Brain pericyte (primary cell): ENCODE results near the gene IPMK.
"Not testable (repeated sequence)": the region's sequence is repeated elsewhere in the genome, so short reads cannot be mapped to it uniquely, and the experiment has no call there.

ENCODE experiments used
- DNase-seq: peaks from one replicate; pipeline ENCODE4 v3.0.0-alpha.2; 2012; ENCODE audit warnings: low read depth, low spot score

The IPMK gene

DNA sequence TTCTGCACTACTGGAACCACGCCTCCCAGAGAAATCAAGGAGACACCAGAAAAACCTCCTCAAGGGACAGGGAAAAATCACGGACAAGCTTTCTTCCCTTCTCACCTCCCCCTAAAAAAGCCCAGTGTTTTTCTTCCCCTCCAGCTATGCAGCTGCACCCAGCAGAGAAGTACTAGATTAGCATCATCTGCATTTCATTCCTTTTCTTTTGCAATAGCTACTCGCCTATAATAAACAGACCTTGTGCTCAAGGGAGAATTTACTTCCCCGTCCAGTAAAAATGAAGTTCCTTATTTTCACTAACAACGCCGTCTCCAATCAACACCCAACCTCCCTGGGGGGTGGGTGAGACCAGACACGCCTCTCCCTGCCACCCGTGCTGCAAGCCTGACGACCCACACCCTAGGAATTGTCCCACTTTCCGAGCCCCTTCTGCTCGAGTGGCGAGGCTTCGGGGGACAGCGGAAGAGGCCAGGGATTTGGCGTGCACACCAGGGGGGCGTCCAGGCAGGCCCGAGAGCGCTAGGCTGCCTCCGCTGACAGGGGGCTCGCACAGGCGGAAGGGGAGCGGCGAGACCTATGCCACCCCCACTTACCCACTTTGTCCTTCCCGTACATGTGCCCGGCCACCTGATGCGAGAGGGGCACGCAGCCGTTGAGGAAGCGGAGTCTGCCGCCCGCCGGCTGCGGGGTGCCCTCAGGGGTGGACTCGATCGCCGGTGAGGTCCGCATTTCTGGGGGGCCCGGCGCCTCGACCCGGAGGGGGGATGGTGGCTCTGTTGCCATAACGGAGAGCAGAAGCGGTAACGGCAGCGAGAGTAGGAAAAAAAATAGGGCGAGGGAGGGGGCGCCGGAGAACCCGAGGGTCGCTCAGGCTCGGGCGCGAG, 625 bp downstream of the IPMK start:
- DNase-seq = no peak

GRCh38 chr10:58266003-58266825, 1.5 kb downstream of the IPMK start:
- no peak for DNase-seq

DNA sequence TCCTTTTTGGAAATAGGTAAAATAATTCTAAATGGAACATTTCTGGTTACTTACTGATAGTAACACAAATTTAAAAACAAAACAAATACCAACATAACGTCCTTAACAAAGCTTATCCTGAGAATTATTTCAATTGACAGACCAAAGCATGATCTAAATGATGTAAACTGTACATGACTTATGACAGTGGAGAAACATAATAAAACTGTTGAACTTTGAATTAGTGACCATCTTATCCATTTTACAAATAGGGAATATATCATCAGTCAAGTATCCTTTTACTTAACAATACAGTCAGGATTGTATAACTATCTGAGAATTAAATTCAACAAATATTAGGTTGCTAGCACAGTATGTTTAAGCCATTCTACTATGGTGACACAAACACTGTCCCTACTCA, 2.4 kb downstream of the IPMK start:
- no peak for DNase-seq

DNA sequence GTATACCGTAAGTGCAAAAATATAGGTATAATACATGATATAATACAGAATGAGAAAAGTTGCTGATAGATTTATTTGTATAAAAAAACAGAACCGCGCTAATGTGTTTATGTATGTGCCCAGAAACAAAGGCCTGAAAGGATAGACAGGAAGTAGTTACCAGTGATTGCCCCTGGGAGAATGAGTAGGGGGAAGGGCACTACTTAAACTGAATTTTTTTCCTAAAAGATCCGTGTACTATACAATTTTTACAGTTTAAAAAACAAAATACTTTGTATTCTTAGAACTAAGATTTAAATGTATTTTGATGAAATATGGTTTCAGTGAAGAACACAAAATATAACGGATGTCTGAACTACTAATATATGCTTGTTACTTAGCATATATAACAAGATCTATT, 2.9 kb downstream of the IPMK start:
- DNase-seq = no peak

DNA sequence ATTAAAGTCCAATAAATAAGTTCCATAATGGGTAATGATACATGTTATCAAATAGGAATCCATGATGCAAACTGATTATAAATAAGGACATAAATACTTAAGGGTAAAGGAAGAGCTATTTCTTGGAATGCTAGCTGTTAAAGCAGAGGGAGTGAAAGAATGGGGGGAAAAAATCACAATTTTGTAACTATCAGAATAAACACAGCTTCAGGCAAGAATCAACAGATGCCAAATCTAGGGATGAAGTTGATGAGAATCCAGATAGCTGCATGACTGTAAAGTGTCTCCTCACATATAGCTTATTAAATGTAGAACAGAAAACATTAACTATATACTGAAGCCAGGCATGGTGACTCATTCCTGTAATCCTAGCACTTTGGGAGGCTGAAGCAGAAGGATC, 4.9 kb downstream of the IPMK start:
- no peak for DNase-seq

- DNase-seq = no peak
These were observed 7.4 kb downstream of the IPMK start for GRCh38 chr10:58260334-58260733.

GRCh38 chr10:58258977-58259692, 8.6 kb downstream of the IPMK start:
- no peak for DNase-seq

GRCh38 chr10:58256013-58256780, 11.5 kb downstream of the IPMK start:
- DNase-seq = not testable (repeated sequence)

GRCh38 chr10:58254644-58255043, 13.1 kb downstream of the IPMK start:
- no peak for DNase-seq

GRCh38 chr10:58253184-58253583, 14.5 kb downstream of the IPMK start:
- DNase-seq = no peak

DNA sequence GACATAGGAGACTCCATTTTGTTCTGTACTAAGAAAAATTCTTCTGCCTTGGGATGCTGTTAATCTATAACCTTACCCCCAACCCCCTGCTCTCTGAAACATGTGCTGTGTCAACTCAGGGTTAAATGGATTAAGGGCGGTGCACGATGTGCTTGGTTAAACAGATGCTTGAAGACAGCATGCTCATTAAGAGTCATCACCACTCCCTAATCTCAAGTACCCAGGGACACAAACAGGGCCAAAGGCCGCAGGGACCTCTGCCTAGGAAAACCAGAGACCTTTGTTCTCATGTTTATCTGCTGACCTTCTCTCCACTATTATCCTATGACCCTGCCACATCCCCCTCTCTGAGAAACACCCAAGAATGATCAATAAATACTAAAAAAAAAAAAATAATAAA, 23.0 kb downstream of the IPMK start:
- not testable (repeated sequence) for DNase-seq

- not testable (repeated sequence) for DNase-seq
These were observed 23.5 kb downstream of the IPMK start for GRCh38 chr10:58244242-58244641.

DNA sequence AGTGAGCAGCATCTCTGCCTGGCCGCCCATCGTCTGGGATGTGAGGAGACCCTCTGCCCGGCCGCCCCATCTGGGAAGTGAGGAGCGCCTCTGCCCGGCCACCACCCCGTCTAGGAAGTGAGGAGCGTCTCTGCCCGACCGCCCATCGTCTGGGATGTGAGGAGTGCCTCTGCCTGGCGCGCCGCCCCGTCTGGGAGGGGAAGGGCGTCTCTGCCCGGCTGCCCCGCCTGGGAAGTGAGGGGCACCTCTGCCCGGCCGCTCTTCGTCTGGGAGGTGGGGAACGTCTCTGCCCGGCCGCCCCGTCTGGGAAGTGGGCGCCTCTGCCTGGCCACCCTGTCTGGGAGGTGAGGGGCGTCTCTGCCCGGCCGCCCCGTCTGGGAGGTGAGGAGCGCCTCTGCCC, 23.9 kb downstream of the IPMK start:
- DNase-seq = not testable (repeated sequence)

- DNase-seq = no peak
These were observed 24.4 kb downstream of the IPMK start for GRCh38 chr10:58243269-58243668.

DNA sequence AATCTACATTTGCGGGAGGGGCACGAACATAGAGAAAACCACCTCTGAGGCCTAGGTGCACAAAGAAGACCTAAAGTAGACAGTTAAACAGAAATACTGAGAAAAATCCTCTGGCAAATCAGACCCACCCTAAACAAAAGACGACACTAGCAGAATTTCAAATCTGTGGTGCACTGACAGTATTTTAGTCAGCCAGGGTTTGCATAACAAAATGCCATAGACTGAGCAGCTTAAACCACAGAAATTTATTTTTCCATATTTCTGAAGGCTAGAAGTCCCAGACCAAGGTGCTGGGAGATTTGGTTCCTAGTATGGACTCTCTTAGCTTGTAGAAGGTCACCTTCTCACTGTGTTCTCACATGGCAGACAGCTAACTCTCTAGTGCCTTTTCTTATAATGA, 26.3 kb downstream of the IPMK start:
- no peak for DNase-seq

DNA sequence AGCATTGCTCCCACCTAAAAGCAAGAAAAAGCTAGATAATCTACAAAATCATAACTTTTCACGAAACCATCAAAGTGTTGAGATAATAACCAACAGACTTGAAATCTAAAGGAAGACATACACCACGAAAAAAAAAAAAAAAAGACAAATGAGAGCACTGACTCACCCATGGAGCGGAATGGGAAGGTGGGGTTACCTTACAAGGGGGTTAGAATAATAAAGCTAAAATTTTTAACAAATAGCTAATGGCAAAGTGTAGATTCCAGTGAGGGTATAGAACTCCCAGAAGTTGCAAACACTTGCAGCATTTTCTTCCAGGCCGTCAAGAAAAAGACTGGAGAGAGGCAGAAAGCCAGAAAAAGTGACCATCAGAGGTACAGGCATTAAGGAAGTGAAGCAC, 27.2 kb downstream of the IPMK start:
- DNase-seq = no peak

DNA sequence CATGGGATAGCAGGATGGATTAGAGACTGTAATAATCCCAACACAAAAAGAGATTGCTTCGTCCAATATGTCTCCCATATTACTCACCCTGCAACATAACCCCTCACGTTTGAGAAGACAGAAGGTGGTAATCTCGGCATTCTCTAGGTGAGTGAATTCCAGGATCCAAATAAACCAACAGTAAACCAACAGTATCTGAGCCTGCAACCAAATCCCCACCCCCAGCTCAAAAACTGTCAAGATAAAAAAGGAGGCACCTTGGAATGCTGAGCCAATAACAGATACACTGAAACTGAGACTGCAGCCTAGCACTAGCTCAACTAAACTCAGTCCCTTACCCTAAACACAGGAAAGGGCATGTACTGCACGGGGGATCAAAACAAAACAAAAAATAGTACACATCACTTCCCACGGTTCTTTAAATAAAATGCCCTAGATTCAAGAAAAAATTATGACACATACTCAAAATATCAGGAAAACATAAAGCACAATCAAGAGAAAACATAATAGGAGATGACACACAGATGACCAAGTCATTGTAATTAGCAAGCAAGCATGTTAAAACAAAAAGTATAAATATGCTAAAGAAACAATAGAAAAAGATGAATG, 28.0 kb downstream of the IPMK start:
- no peak for DNase-seq

- peak; percentile 42 for DNase-seq
These were observed 30.5 kb downstream of the IPMK start for GRCh38 chr10:58237014-58237834.

DNA sequence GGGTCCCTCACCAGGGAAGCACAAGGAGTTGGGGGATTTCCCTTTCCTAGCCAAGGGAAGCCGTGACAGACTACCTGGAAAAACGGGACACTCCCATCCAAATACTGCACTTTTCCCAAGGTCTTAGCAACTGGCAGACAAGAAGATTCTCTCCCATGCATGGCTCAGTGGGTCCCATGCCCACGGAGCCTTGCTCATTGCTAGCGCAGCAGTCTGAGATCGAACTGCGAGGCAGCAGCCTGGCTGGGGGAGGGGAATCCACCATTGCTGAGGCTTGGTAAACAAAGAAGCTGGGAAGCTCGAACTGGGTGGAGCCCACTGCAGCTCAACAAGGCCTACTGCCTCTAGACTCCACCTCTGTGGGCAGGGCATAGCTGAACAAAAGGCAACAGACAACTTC, 37.8 kb downstream of the IPMK start:
- DNase-seq = not testable (repeated sequence)

- DNase-seq = no peak
These were observed 42.0 kb downstream of the IPMK start for GRCh38 chr10:58225654-58226053.
